GM19372 (cell line): ENCODE results near the gene MMP23B.
A peak's percentile ranks its signal among the peaks of the same experiment; 100 is the strongest.

ENCODE experiments used
- ATAC-seq: cut with Tn5 transposase; IDR thresholded peaks from one replicate; pipeline ENCODE4 v1.9.1; 2021; ENCODE audit warnings: mild to moderate bottlenecking, low read depth, moderate library complexity; ENCODE audit not compliant: unreplicated experiment

The MMP23B gene

DNA sequence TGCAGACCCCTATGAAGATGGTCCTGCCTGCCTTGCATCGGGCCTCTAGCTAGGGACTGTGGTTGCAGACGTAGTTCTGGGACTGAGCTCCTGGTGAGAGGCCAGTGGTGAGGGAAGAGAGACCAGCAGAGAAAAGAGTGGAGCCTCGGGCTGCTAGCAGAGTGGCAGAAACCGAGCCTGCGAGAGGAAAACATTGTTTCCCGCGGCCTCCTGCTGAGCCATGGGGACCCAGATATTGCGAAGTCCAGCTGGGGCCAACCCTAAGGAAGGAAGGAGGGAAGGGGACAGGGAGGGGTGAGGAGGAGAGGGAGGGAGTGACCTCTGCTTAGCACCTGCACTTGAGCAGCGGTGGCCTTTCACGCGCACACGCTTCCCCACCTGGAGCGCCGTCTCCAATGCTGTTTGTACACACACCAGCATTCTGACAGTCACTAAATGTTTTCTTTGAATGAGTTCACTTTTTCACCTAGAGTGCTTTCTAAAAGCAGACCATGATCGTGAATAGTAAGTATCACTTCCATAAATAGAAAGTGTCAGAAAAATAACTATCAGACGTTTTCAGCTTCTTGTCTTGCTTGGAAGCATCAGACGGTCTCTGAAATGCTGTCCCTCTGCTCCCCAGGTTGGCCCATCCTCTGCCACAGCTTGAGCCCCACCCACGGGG, 29.5 kb upstream of the MMP23B start:
- no peak for ATAC-seq

GRCh38 chr1:1602968-1603506, 28.9 kb upstream of the MMP23B start:
- no peak for ATAC-seq

DNA sequence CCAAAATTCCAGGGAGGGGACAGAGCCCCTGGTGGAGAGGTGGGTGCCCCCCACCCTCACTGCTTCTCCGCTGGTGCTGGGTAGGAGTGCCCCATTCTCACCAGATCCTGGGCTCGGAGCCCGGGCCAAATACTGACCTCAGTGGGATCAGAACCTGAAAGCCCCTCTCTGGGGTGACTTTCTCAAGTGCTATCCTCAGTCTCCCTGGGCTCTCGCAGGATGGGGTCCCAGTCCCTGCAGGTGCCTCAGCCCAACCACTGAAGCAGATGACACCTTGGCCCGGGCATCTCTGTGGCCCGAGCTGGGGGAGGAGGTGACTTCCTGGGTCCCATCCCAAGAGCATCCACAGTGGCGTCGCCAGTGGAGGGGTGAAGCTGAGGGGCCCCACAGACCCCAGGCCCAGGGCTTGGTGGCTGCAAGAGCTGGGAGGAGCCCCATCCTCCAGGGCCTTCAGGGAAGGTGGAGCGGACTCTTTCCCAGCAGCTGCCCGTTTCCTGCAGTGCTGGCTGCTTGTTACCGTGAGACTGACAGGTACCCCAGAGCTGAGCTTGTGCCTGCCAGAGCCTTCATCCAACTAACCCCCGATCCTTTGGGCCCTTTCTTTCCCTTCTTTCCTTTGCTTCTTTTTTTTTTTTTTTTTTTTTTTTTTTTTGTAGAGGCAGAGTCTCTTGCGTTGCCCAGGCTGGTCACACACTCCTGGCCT, 28.2 kb upstream of the MMP23B start:
- ATAC-seq, result no peak

- ATAC-seq, result no peak
Observed at GRCh38 chr1:1604374-1605033, 27.5 kb upstream of the MMP23B start.

GRCh38 chr1:1605034-1605591, 26.9 kb upstream of the MMP23B start:
- no peak for ATAC-seq

DNA sequence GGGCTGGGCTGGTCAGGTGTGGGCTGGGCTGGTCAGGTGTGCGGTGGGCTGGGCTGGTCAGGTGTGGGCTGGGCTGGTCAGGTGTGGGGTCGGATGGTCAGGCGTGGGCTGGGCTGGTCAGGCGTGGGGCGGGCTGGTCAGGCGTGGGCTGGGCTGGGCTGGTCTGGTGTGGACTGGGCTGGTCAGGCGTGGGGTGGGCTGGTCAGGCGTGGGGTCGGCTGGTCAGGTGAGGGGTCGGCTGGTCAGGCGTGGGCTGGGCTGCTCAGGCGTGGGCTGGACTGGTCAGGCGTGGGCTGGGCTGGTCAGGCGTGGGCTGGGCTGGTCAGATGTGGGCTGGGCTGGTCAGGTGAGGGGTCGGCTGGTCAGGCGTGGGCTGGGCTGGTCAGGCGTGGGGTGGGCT, 26.2 kb upstream of the MMP23B start:
- no peak for ATAC-seq

GRCh38 chr1:1606232-1606631, 25.7 kb upstream of the MMP23B start:
- ATAC-seq, result no peak

- no peak for ATAC-seq
Observed at GRCh38 chr1:1609822-1610485, 22.0 kb upstream of the MMP23B start.

GRCh38 chr1:1610796-1611195, 21.2 kb upstream of the MMP23B start:
- ATAC-seq, result no peak

- ATAC-seq, result no peak
Observed at GRCh38 chr1:1612104-1612400, 19.9 kb upstream of the MMP23B start.

- no peak for ATAC-seq
Observed at GRCh38 chr1:1613509-1614082, 18.4 kb upstream of the MMP23B start.

GRCh38 chr1:1614204-1614953, 17.6 kb upstream of the MMP23B start:
- ATAC-seq, result no peak

GRCh38 chr1:1614954-1615255, 17.1 kb upstream of the MMP23B start:
- no peak for ATAC-seq

- ATAC-seq, result peak; percentile 83
Observed at GRCh38 chr1:1615256-1616044, 16.5 kb upstream of the MMP23B start, which contains the start of gene MIB2. TSS of gene MIB2 (plus strand) at chr1:1615500. CDS start at chr1:1623453, 7,953 bp downstream.

DNA sequence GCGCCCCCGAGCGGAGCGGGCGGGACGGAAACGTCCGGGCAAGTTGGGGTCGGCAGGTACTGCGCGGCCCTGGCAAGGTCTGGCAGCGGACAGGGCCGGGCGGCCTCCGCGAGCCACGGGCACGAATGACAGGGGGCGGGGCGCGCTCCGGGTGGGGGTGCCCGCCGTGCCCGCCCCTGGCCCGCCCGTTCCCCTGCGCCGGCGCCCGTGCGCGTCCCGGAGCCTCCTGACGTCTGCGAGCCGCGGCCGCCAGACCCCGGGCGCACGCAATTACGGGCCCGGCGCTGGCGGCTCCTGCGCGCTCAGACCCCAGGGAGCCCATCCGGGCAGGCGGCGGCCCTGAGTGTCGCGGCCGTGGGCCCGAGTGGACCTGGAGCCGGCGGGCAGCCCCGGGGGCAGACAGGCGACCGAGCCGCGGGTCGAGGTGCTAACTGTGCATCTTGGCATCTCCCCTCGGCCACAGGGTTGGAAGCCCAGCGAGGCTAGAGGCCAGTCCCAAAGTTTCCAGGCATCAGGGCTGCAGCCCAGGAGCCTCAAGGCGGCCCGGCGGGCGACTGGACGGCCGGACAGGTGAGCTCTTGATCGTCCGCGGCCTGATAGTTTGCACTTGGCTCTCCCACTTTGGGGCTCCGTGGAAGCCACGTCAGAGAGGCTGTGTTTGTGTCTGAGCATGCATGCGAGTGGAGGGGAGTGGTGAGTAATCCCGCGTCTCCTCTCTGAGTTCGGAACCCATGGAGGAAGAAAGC, 15.8 kb upstream of the MMP23B start:
- ATAC-seq, result peak; percentile 21

DNA sequence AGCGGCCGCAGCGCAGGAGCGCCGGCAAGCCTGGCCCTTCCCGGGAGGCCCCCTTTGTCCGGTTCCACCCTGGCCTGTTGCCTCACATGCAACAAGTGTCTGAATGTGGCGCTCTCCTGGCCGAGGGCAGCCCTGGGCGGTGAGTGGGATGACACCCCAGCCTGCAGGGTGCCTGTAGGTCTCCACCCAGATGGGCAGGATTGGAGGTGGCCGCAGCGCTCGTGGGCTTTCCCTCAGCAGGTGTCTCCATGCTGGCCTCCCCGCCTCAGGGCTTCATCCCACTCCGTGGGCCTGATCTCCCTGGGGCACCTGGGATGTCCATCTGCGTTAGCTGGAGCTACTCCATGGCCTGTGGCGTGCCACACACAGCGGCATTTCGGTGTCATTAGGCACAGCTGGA, 15.1 kb upstream of the MMP23B start:
- no peak for ATAC-seq

- ATAC-seq, result no peak
Observed at GRCh38 chr1:1617516-1617915, 14.5 kb upstream of the MMP23B start.

GRCh38 chr1:1617925-1618324, 14.0 kb upstream of the MMP23B start:
- no peak for ATAC-seq
